Measurements from ENCODE around the gene KCNJ3.

GRCh38 chr2:154692927-154693326 is 5.6 kb upstream of the KCNJ3 start:
- no peak for TF ChIP-seq CTCF (IDR thresholded peaks at IDR 0.05)
- TF ChIP-seq POLR2A (IDR thresholded peaks at IDR 0.05): no peak
